ENCODE data around the gene GSS. TPM values are rescaled to one million over a fixed set of nuclear protein-coding genes. Genes with fewer than 3 reads are reported as not detected.

Gene GSS
- total RNA-seq, 1 experiment from 2014 or later, result 110 TPM

DNA sequence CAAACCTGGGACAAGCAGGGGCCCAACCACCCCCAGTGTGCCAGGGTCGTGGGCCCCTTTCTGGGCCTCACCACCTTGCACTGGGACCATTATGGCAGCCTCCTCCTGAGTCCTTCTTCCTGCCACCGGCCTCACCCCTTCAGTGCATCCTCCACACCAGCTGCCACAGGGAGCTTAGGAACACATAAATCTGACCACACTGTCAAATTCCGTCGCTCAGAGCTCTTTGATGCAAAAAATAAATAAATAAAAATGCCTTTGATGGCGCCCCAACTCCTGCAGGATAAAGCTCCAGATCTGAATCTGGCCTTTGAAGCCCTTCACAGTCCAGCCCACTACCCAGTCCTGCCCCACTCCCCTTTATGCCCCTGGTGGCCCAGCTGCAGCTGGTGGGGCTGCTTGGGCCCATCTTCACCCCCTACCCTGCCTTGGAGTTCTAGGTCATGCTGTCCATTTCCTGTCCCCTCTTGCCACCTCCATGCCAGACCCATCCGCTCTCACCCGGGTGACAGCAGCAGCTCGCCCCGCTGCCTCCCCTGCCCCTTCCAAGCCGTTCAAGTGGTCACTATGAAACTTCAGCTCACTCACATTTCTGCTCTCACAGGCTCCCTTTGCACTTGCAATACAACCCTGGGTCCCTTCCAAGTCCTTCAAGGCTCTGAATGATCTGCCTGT is 16.1 kb upstream of the GSS start:
- Mint-ChIP-seq H3K4me1 (ENCODE audit: low read depth, unreplicated experiment) (no peaks in the 10 kb centered on the region), H3K27ac (ENCODE audit: unreplicated experiment) (no peak overlapping the region), H3K4me3 (ENCODE audit: low read depth, unreplicated experiment) (no peak overlapping the region), H3K27me3 (ENCODE audit: unreplicated experiment) (peaks cover 47% of the 10 kb centered on the region), H3K9me3 (ENCODE audit: low read depth, unreplicated experiment) (no peaks in the 10 kb centered on the region), H3K36me3 (ENCODE audit: insufficient read depth, unreplicated experiment) (no peaks in the 10 kb centered on the region)
- intact Hi-C loops (cut with micrococcal nuclease; ENCODE audit: unreplicated experiment), result no loop called here
- DNase-seq, result no peak
- CTCF ChIA-PET, result interaction anchor here (0.7 kb wide), 3 partner anchors 59 to 1779 kb away, joined by 3 to 7 read pairs (median 3); no protein-coding TSS in a partner anchor
- no peak for TF ChIP-seq CTCF (IDR thresholded peaks at IDR 0.05; ENCODE audit: unreplicated experiment)
- BruUV-seq (replicated peaks), result no TSS peak

DNA sequence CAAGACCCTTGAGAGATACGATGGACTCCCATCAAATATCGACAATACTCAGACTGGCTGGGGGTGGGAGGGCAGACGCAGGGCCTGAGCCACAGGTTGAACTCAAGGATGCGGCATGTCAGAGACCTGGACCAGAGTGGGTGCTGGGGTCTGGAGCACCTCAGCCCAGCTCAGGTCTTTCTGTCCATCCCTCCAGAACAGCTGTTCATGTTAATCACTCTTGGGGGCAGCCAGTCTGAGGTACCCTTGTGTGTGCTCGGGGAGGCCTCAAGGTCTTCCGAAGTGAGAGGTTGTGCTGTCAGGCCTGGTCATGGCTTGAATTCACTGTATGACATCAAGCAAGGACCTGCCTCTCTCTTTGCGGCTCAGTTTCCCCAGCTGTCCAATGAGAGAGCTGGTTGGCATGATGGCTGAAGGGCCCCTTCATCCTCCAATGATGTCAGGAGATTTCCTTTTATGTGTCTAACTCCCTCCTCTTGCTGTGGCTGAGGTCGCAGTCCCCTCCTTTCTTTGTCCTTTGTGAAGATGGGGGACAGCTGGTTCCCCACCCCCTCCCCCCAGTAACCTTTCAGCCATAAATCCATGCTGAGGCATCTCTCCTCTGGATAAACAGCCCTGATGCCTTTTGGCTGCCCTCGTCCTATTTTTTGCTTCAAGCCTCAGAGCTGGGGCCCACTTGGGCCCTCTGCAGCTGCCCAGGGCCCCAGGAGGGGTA is 15.4 kb upstream of the GSS start:
- DNase-seq, result no peak
- Mint-ChIP-seq H3K4me3 (ENCODE audit: low read depth, unreplicated experiment) (no peak overlapping the region), H3K27me3 (ENCODE audit: unreplicated experiment) (peaks cover 43% of the 10 kb centered on the region), H3K9me3 (ENCODE audit: low read depth, unreplicated experiment) (no peaks in the 10 kb centered on the region), H3K36me3 (ENCODE audit: insufficient read depth, unreplicated experiment) (no peaks in the 10 kb centered on the region), H3K27ac (ENCODE audit: unreplicated experiment) (no peak overlapping the region), H3K4me1 (ENCODE audit: low read depth, unreplicated experiment) (no peaks in the 10 kb centered on the region)
- TF ChIP-seq CTCF (IDR thresholded peaks at IDR 0.05; ENCODE audit: unreplicated experiment), result no peak
- no TSS peak for BruUV-seq (replicated peaks)
- intact Hi-C loops (cut with micrococcal nuclease; ENCODE audit: unreplicated experiment), result no loop called here
- CTCF ChIA-PET, result interaction anchor here (0.7 kb wide), 3 partner anchors 58 to 1778 kb away, joined by 3 to 7 read pairs (median 3); no protein-coding TSS in a partner anchor

DNA sequence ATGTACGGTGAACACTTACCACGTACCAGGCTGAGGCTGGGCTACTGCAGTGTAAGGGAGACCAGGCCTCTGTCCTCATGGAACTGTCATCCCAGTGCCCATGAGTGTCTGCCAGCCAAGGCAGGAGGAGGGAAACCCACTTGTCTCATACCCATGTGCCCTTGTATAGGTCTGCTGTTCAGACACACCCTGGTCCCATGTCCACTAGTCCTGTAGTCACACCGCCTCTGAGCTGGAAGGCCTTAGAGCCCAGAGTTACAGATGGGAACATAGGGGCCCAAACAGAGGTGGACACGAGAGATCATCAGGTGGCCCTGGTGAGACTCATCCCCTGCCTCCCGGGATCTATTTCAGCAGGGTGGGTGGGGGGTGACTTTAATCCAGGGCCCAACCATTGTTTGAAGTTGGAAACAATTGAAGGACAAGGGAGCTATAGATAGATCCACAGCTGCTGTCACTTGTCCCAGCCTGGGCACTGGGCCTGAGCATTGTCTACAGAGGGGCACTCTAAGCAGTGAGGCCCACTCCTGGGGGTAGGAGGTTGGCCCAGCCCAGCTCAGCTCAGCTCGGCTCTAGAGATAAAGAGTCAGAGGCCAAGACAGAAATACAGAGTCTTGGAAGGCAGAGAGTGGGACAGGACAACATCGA is 14.7 kb upstream of the GSS start:
- Mint-ChIP-seq H3K27ac (ENCODE audit: unreplicated experiment) (no peak overlapping the region), H3K4me3 (ENCODE audit: low read depth, unreplicated experiment) (no peak overlapping the region), H3K36me3 (ENCODE audit: insufficient read depth, unreplicated experiment) (no peaks in the 10 kb centered on the region), H3K4me1 (ENCODE audit: low read depth, unreplicated experiment) (no peaks in the 10 kb centered on the region), H3K27me3 (ENCODE audit: unreplicated experiment) (peaks cover 45% of the 10 kb centered on the region), H3K9me3 (ENCODE audit: low read depth, unreplicated experiment) (no peaks in the 10 kb centered on the region)
- TF ChIP-seq CTCF (IDR thresholded peaks at IDR 0.05; ENCODE audit: unreplicated experiment), result no peak
- intact Hi-C loops (cut with micrococcal nuclease; ENCODE audit: unreplicated experiment), result no loop called here
- BruUV-seq (replicated peaks), result no TSS peak
- CTCF ChIA-PET, result no interaction called here
- DNase-seq, result no peak

DNA sequence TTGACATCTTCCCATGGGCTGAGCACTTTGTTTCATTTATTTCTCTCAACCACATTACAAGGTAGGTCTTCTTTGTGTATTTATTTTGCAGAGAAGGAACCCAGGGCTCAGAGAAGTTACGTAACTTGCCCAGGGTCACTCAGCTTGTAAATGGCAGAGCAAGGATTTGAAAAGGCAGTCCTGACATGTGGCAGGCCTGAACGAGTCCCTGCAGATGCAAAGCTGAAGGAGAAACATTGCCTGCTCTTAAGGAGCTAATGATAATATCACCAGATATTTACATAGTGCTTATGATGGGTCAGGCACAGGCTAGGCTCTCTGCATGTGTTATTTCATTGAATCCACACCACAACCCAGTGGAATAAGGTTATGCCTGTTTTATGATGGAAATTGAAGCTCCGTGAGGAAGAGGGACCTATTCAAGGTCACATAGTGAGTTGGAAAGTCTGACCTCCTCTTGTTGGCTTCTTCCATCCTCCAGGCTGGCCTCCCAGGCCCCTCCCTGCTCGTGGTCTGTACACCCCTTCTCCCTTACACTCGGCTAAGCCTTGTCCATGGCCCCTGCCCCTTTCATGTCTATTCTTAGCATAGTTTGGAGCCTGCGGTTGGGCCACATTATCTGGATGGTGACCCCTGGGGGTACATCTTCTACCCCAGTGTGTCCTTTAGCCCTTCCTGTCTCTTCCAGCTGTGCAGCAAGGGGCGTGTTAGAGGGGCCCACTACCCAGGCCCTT is 12.6 kb upstream of the GSS start:
- Mint-ChIP-seq H3K9me3 (ENCODE audit: low read depth, unreplicated experiment) (no peaks in the 10 kb centered on the region), H3K27me3 (ENCODE audit: unreplicated experiment) (peaks cover 32% of the 10 kb centered on the region), H3K27ac (ENCODE audit: unreplicated experiment) (no peak overlapping the region), H3K36me3 (ENCODE audit: insufficient read depth, unreplicated experiment) (no peaks in the 10 kb centered on the region), H3K4me3 (ENCODE audit: low read depth, unreplicated experiment) (no peak overlapping the region), H3K4me1 (ENCODE audit: low read depth, unreplicated experiment) (no peaks in the 10 kb centered on the region)
- intact Hi-C loops (cut with micrococcal nuclease; ENCODE audit: unreplicated experiment), result no loop called here
- DNase-seq, result no peak
- TF ChIP-seq CTCF (IDR thresholded peaks at IDR 0.05; ENCODE audit: unreplicated experiment), result no peak
- CTCF ChIA-PET, result interaction anchor here (1.1 kb wide), 1 partner anchor 19 kb away, joined by 3 read pairs; no protein-coding TSS in a partner anchor
- no TSS peak for BruUV-seq (replicated peaks)
